HG02623 (cell line): Measurements from ENCODE around the gene PCDHGA1.

Experiments used
- ATAC-seq: cut with Tn5 transposase; IDR thresholded peaks from one replicate; pipeline ENCODE4 v1.9.1; 2021; ENCODE audit warnings: moderate library complexity; ENCODE audit not compliant: unreplicated experiment

PCDHGA1 gene

GRCh38 chr5:141511771-141512325 lies 181.5 kb downstream of the PCDHGA1 start:
- no peak for ATAC-seq

- ATAC-seq = no peak
These were observed 182.1 kb downstream of the PCDHGA1 start for GRCh38 chr5:141512390-141512910.

GRCh38 chr5:141512911-141513626 lies 182.8 kb downstream of the PCDHGA1 start:
- ATAC-seq = no peak

GRCh38 chr5:141513627-141514329 lies 183.5 kb downstream of the PCDHGA1 start:
- ATAC-seq = peak; percentile 26

DNA sequence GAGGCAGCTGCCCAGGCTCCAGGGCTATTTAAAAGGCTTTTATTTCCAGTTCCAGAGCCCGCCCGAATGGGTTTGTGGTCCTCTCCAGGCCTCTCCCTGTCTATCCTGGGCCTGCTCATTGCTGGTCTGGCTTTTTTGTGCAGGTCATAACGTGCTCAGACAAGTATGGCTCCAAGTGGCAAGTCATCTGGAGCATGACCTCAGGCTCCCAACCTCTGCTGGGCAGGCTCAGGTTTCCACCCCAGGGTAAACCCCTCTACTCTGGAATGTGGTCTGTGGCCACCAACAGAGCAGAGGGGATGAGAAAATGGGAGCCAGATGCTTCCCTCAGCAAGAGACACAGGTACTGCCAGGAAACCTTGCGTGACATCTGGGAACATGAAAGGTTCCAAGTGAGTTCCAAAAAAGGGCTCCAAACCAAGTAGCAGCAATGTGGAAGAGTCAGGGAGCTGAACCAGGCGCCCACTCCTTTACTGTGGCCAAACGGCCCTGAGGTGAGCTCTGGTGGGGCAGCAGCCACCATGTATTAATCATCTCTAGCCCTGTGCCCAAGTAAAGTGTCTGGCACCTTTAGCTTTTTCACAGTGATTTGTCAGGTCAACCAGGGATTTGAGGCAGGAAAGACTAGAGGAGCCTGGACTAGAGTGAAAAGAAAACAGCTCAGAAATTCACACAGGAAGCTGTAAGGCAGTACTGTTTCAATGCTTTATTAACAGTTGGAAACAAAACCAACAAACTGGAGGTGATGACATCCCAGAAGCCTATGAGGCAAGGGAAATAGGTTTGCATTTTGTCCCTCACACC lies 184.2 kb downstream of the PCDHGA1 start:
- ATAC-seq = peak; percentile 9

DNA sequence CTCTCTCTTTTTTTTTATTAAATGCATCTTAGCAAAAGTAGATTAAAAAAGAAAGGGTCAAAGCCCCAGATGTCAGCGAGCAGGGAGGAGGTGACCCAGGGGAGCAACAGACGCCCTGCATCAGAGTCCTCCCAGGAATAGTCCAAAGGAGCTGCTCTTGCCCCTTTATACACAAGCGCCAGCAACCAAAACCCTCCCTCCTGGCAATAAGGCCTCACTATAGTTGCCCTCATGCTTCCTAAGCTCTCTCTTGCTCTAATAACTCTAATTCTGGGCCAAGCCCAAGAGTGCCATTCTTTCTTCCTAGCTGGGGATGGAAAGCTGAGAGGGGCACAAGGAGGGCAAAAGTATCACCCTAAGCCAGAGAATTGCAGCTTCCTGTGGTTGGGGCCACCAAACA lies 184.8 kb downstream of the PCDHGA1 start:
- ATAC-seq = no peak

DNA sequence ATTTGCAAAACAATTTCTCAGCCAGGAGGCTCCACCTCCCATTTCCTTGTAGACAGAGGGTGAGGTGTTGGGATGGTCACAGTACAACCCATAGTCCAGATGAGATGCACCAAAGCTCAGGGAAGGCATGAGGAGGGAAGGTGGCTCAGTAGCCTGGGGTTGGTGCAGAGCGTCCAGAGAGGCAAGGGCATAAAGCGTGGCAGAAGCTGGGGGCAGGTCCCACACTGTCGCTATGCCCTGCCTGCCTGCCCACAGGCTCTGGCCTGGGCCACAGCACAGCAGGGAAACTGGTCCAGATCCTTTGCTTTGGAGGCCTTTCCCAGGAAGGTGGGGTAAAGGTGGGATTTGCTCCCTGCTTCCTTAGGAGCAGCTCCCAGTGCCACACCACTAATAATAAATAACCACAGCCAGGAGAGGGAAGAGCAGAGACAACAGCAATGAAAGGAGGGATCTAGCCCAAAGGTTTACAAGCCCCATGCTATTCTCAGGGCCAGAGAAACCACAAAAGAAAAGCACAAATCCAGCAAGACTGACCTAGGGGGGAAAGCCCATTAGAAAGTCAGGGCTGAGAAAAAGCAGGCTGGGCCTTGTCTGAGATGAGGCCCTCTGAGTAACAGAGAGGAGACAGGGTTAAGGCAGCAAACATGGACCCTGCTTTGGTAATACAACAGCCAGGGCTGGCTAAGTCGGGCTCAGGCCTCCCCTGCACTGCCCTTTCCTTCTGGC lies 185.8 kb downstream of the PCDHGA1 start:
- no peak for ATAC-seq

DNA sequence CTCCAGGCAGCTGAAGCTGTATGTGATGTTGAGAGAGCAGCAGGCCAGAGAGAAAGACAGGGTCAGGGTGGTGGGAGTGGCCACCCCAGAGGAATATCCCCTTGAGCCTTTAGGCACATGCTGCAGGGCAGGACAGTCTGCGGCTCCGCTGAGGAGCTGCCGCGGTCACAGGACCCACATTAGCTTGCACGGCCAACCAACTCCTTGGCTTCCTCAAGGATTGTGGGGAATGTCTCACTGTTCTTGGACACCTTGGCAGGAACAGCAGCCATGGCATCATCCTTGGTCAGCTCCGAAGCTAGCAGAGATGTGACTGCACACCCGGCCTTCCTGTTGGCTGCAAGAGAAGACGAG lies 186.3 kb downstream of the PCDHGA1 start:
- no peak for ATAC-seq

GRCh38 chr5:141517312-141517711 lies 187.0 kb downstream of the PCDHGA1 start:
- no peak for ATAC-seq

- ATAC-seq = no peak
These were observed 187.7 kb downstream of the PCDHGA1 start for GRCh38 chr5:141517880-141518617.

GRCh38 chr5:141518618-141519015 lies 188.3 kb downstream of the PCDHGA1 start:
- no peak for ATAC-seq

GRCh38 chr5:141519605-141520565 lies 189.6 kb downstream of the PCDHGA1 start:
- ATAC-seq = no peak

GRCh38 chr5:141521244-141521781 lies 191.0 kb downstream of the PCDHGA1 start:
- ATAC-seq = no peak

DNA sequence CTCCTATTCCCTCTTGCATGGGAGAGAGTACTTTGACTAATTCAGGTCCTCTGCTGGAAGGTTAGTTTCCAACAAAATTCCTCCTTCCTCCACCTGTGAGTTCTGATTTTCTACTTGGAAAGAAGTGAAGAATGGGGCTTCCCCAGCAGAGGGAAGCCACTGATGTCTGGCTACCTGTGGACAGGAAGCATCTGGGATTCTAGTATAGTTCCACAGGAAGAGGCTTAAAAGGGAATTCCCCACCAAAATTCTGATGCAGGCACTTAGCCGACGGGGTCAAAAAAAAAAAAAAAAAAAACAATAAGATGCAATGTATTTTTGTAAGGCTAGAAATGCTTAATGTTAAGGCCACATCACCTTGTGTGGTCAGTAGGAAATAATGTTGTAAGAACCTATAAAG lies 192.0 kb downstream of the PCDHGA1 start:
- ATAC-seq = no peak

DNA sequence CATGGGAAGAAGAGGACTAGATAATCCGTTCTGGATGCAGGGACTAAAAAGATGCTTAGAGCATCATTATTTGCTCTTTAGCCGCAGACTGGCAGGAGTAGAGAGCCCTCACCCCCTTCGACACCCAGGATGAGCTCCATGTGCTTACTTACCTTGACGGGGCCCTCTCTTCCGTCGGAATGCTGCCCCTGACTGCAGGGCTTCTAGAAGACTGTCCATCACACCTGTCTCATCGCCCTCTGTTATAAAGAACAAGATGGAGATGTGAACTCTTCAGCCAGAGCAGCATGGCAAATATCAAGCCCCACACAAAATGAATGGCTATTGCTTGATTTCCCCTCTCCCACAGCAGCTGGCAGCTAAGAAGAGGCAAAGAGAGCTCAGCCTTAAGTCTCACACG lies 193.7 kb downstream of the PCDHGA1 start:
- ATAC-seq = no peak

GRCh38 chr5:141524604-141525597 lies 194.6 kb downstream of the PCDHGA1 start:
- ATAC-seq = peak; percentile 59

DNA sequence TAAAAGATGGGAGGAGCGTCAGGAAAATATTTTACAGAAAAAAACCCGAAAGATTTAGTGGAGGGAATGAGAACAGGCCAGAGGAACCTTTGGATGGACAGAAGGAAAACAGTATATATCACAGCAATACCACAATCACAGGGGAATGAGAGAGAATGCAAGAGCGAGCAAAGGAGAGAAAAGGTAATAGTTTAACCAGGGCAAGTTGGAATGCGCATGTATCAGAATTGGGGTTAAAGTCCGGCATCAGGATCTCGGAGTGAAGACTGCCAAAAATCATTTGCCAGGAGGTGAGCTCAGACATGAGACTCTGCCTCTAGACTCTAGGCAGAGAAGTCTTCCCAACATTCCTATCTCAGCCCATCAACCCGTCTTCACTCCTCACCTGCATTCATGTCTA lies 195.3 kb downstream of the PCDHGA1 start:
- no peak for ATAC-seq
